Thoracic aorta (tissue), 2 donors: ENCODE measurements around the gene CD83. TPM values are rescaled to one million over a fixed set of nuclear protein-coding genes. Genes with fewer than 3 reads are reported as not detected.

Source experiments
- ATAC-seq: fragments of 150-250 bp; one replicate; pipeline ENCODE4 v1.8.0; 2017; ENCODE audit warnings: low read depth; ENCODE audit not compliant: insufficient number of reproducible peaks, low FRiP score
- DNase-seq: peaks from one replicate; pipeline ENCODE4 v3.0.0-alpha.2; 2020; ENCODE audit warnings: low spot score
- H3K27ac ChIP-seq, 2 donors: fragments of 200-600 bp; sonication (generic); 1 replicate in 1 of 2; 2 replicates in 1 of 2; pipeline ENCODE4 v1.5.1; 2016; ENCODE audit warnings: mild to moderate bottlenecking in 2 of 2, moderate library complexity in 2 of 2
- H3K27me3 ChIP-seq: fragments of 200-600 bp; sonication (generic); replicated peaks from 2 replicates; pipeline ENCODE4 v1.6.0; 2016; ENCODE audit warnings: mild to moderate bottlenecking; ENCODE audit not compliant: insufficient read depth
- H3K36me3 ChIP-seq: fragments of 200-600 bp; sonication (generic); one replicate; pipeline ENCODE4 v1.5.1; 2016
- H3K4me1 ChIP-seq, 2 donors: fragments of 200-600 bp; sonication (generic); 1 replicate in 1 of 2; 2 replicates in 1 of 2; pipeline versions ENCODE4 v1.5.1 to v1.6.0; 2016; ENCODE audit warnings: low read depth in 2 of 2, mild to moderate bottlenecking in 1 of 2; ENCODE audit not compliant: control insufficient read depth in 1 of 2
- H3K4me3 ChIP-seq: fragments of 200-600 bp; sonication (generic); 2 replicates; pipeline ENCODE4 v1.5.1; 2016; ENCODE audit warnings: mild to moderate bottlenecking
- H3K9me3 ChIP-seq: fragments of 200-600 bp; sonication (generic); 2 replicates; pipeline ENCODE4 v1.5.1; 2016
- CTCF ChIP-seq: fragments of 200-600 bp; sonication (generic); IDR thresholded peaks from one replicate; pipeline ENCODE4 v1.5.1; 2019; ENCODE audit warnings: antibody characterized with exemption
- total RNA-seq, 2 donors: library from RNA; depleted of rRNA; stranded (reverse); fragments of >200 nt; gene quantifications; one replicate each; pipeline versions ENCODE4 v1.1.0 to v1.2.3, GENCODE V29; 2016

Gene CD83
- total RNA-seq, 2 donors from 2014 or later = 1.1 to 8.0 TPM

GRCh38 chr6:14100966-14101365 lies 16.6 kb upstream of the CD83 start:
- Histone ChIP-seq H3K4me3 (no peak overlapping the region), H3K9me3 (no peaks in the 10 kb centered on the region), H3K36me3 (no peaks in the 10 kb centered on the region), H3K27ac (no peak overlapping the region), H3K4me1 (no peaks in the 10 kb centered on the region), H3K27me3 (no peaks in the 10 kb centered on the region)
- no peak for DNase-seq
- TF ChIP-seq CTCF = no peak
- ATAC-seq = no peak

- no peak for TF ChIP-seq CTCF
- Histone ChIP-seq H3K27me3 (no peaks in the 10 kb centered on the region), H3K9me3 (peaks cover 4% of the 10 kb centered on the region), H3K36me3 (no peaks in the 10 kb centered on the region), H3K27ac (no peak overlapping the region), H3K4me1 (no peaks in the 10 kb centered on the region), H3K4me3 (no peak overlapping the region)
- no peak for ATAC-seq
- DNase-seq = no peak
These were observed 15.2 kb upstream of the CD83 start for GRCh38 chr6:14102383-14102782.

GRCh38 chr6:14105547-14105946 lies 12.0 kb upstream of the CD83 start:
- Histone ChIP-seq H3K27ac (no peak overlapping the region), H3K9me3 (peaks cover 4% of the 10 kb centered on the region), H3K27me3 (no peaks in the 10 kb centered on the region), H3K4me1 (no peaks in the 10 kb centered on the region), H3K4me3 (no peak overlapping the region), H3K36me3 (no peaks in the 10 kb centered on the region)
- DNase-seq (no peak), ATAC-seq (no peak)
- no peak for TF ChIP-seq CTCF

GRCh38 chr6:14107000-14107399 lies 10.6 kb upstream of the CD83 start:
- ATAC-seq (no peak), DNase-seq (no peak)
- Histone ChIP-seq H3K27ac (no peak overlapping the region), H3K27me3 (no peaks in the 10 kb centered on the region), H3K4me3 (no peak overlapping the region), H3K36me3 (no peaks in the 10 kb centered on the region), H3K9me3 (peaks cover 4% of the 10 kb centered on the region), H3K4me1 (no peaks in the 10 kb centered on the region)
- TF ChIP-seq CTCF = no peak

- H3K4me1 ChIP-seq = no peaks in the 10 kb centered on the region
- H3K4me3 ChIP-seq = no peak overlapping the region
- no peaks in the 10 kb centered on the region for H3K36me3 ChIP-seq
- peaks cover 4% of the 10 kb centered on the region for H3K9me3 ChIP-seq
- no peak for DNase-seq
- H3K27me3 ChIP-seq = no peaks in the 10 kb centered on the region
- no peak overlapping the region for H3K27ac ChIP-seq
- no peak for TF ChIP-seq CTCF
- ATAC-seq = no peak
These were observed 9.7 kb upstream of the CD83 start for GRCh38 chr6:14107711-14108494.
